GM23248 (cell line): Measurements from ENCODE around the gene ABHD16A.

Experiments
- EZH2 ChIP-seq: fragments of 200-600 bp; sonication (generic); IDR thresholded peaks from 2 replicates; pipeline ENCODE4 v1.6.1; 2018; ENCODE audit warnings: antibody characterized with exemption, mild to moderate bottlenecking; ENCODE audit not compliant: insufficient read depth, poor library complexity, severe bottlenecking
- EZH2phosphoT487 ChIP-seq: fragments of 200-600 bp; sonication (generic); IDR thresholded peaks from 2 replicates; pipeline ENCODE4 v1.6.1; 2018; ENCODE audit warnings: antibody characterized with exemption, moderate library complexity, mild to moderate bottlenecking, low read depth; ENCODE audit not compliant: insufficient read depth

DNA sequence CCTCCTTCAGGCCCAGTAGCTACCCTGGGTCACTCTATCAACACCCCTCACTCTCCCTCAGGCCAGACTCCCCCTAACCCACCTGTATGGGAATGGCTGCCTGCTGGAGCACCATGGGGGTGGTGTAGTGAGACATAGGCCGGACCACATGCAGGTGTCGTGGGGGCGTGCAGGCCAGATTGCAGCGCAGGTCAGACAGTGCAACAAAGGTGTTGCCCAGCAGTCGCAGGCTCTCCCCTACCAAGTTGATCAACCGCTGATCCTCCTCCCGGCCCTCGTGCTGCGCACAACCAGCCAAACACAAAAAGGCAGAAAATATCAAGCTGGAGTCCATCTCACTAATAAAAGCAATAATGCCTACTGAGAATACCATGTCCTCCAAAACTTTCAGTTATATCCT is 57.8 kb downstream of the ABHD16A start:
- TF ChIP-seq EZH2 (no peak), EZH2phosphoT487 (no peak)
